NCI-H2107 treated with DMSO at 0.1 percent for 48 hours (cell line): Measurements from ENCODE around the gene SLFN5.
A peak's percentile ranks its signal among the peaks of the same experiment; 100 is the strongest.
"Not testable (repeated sequence)": the region's sequence is repeated elsewhere in the genome, so short reads cannot be mapped to it uniquely, and the experiment has no call there.

Source experiments
- DNase-seq: peaks from one replicate; lab custom pipeline; 2025; ENCODE audit not compliant: unreplicated experiment; lab: John Stamatoyannopoulos, UW

SLFN5 gene

GRCh38 chr17:35287286-35287811, 44.5 kb downstream of the SLFN5 start:
- DNase-seq, result no peak

DNA sequence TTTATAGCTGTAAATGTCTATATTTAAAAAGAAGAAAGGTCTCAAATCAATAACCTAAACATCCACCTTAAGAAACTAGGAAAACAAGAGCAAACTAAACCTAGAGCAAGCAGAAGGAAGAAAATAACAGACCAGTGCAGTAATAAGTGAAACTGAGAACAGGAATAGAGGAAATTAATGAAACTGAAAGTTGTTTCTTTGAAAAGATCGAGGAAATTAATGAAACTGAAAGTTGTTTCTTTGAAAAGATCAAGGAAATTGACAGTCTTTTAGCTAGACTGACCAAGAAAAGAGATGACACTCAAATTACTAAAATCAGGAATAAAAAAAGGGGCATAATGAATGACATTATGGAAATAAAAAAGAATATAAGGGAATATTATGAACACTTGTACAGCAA, 46.4 kb downstream of the SLFN5 start:
- no peak for DNase-seq

GRCh38 chr17:35291802-35292201, 48.9 kb downstream of the SLFN5 start:
- DNase-seq, result no peak

- no peak for DNase-seq
Measured at GRCh38 chr17:35293151-35293847, 50.4 kb downstream of the SLFN5 start.

DNA sequence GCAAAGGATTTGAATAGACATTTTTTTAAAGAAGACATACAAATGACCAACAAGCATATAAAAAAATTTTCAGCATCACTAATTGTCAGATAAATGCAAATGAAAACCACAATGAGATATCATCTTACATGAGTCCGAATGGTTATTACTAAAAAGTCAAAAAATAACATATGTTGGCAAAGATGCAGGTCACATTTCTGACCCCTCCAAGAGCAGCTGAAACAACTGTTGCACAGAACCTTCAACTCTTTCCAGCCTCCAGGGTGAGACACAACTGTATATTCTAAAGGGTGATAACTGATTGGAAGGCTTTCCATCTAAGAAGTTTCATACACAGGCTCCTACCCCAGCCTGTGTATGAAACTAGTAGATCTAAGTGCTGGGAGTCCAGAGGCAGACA, 51.9 kb downstream of the SLFN5 start:
- DNase-seq, result no peak

DNA sequence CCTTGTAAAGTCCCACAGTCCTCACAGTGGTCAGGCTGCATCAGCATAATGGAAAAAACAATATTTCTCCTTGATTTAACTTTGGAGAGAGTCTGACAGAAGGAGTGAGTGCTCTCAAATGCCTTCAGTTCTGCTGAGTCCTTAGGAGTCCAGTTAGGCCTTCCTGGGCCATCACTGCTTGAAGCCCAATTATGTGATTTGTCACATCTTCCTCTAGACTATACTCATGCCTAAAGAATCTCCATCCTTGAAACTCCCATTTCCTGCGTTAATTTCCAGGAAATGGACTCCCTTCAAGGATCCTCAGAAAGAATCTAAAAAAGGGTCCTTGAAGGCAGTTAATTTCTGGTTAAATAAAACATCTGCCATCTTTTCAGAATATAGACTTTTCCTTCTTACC, 52.8 kb downstream of the SLFN5 start:
- DNase-seq, result no peak

DNA sequence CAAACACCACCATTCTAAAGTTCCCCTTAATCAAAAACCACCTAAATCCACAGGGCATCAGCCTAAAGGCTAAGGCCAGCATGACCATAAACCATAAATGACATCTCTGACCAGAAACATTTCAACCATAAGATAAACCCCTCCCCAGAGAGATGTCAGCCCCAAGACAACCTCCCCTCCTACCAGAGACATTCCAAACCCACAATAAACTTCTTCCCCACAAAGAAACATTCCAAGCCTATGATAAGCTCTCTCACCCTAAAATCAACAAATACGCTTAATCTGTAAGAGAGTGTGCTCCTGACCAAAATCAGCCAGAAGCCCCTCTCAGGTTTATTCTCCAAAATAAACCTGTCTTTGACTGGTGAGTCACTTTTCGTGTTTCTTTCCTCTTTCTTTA, 54.8 kb downstream of the SLFN5 start:
- no peak for DNase-seq

DNA sequence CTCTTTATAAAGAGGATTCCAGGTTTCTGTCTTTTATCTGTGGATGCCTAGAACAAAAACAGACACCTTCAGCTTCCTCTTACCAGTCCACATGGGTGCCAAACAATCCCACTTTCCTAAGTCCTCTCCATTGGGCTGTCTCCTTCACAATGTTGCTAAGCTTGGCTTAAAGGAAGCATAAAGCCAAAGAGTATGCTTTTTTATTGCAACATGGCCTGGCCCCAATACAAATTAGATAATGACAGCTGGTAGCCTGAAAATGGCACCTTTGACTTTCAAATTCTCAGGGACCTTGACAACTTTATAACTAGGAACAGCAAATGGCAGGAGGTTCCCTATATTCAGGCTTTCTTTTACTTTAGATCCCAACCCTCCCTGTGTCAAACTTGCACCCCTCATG, 55.8 kb downstream of the SLFN5 start:
- no peak for DNase-seq

DNA sequence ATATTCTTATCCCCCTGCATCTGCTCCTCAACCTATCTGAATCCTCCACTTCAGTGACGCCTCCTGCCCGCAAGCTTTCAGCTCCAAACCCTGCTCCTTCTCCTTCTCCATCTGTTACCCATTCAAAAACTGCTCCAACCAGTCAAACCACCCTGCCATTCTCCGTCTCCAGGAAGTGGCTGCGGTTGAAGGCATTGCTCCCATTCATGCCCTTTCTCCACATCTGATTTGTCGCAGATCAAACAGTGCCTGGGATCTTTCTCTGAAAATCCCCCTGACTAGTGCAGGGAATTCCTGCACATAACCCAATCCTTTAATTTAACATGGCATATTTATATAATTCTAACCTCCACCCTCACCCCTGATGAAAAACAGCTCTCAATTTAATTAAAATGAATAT, 56.3 kb downstream of the SLFN5 start:
- DNase-seq, result no peak

GRCh38 chr17:35309345-35309744, 66.5 kb downstream of the SLFN5 start:
- not testable (repeated sequence) for DNase-seq

DNA sequence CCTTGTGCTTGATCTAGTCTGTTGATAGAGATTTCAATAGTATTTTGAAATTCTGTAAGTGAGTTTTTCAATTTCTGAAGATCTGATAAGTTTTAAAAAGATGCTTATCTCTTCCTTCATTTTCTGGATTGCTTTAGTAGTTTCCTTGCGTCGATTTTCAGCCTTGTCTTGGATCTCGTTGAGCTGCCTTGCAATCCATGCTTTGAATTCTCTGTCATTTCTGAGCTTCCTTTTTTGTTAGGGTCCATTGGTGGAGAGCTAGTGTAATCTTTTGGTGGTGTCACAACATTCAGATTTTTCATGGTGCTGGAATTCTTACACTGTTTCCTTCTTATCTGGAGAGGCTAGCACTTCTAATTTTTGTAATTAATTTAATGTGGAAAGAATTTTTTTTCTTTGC, 69.5 kb downstream of the SLFN5 start:
- no peak for DNase-seq

DNA sequence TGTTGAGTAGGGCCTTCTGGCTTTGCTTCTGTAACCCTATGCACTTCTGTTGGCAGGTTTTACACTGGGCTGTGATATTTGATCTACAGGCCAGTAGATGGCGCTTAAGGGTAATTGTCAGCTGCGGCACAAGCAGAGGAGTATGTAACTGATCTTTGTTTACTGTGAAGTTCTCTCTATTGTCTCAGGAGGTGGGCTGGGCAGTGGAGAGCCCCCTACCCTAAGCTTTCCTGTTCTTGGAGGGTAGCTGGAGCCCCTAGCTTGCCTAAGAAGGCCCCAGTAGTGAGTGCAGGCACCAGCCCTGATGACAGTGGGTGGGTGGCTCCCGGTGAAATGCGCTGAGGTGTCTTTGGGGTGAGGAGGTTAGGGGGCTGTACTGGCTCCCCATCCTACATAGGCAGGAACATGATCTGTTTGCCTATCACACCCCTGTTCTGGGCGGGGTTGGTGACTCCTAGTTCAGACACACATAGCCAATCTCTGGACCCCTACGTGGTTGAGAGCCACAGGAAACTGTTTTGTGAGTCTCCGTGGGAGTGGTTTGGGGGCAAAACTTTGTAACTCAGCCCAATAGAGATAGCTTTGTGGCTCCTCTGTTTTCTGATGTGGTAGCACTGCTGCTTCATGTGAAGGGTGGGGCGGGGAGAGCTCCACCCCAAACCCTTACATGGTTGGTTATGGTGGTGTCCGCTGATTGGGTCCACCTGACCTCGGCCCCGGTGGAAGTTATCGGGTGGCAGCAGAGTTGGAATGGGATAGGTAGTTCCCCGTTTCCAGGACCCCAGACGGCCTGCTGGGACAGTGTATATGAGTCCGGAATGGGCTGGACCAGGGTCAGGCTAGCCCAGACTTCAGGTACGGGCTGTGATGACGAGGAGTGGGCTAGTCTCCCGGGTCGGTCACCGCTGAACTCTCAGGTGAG, 70.2 kb downstream of the SLFN5 start:
- peak; percentile 44 for DNase-seq

DNA sequence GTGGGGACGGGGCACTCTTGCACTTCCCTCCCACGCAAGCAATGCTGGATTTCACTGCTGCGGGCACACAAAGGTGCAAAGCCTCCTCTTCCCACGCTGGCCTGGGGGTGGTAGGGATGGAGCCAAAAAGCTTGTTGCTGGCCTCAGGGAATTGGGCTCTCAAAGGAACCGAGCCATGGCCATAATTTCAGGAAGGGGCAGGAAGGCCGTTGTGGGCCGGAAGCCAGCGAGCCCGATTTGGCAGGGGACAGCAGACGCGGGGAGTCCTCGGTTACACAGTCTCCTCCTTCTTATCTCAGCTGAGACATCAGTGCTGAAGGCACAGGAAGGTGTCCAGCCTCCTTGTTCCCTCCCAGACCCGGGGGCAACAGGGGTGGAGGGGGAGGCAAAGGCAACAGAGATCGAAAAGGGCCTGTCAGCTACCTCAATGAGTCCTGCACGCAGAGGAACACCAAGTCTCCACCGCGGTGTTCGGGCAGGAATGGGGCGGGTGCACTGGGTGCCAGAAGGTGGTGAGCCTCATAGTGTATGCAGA, 71.1 kb downstream of the SLFN5 start:
- no peak for DNase-seq

GRCh38 chr17:35314415-35315216, 71.7 kb downstream of the SLFN5 start:
- DNase-seq, result no peak

DNA sequence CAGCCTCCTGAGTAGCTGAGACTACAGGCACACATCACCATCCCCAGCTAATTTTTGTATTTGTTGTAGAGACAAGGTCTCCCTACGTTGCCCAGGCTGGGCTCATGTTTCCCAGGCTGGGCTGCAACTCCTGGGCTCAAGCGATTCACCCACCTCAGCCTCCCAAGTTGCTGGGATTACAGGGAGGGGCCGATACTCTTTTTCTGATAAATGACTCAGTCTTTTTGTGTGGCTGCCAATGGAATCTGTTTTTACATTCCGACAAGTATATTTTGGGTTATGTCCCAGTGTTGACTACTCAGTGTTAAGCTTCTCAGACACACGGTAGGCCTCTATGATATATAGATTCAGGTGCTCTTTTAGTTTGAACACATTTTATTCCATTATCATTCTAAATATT, 72.4 kb downstream of the SLFN5 start:
- DNase-seq, result no peak

DNA sequence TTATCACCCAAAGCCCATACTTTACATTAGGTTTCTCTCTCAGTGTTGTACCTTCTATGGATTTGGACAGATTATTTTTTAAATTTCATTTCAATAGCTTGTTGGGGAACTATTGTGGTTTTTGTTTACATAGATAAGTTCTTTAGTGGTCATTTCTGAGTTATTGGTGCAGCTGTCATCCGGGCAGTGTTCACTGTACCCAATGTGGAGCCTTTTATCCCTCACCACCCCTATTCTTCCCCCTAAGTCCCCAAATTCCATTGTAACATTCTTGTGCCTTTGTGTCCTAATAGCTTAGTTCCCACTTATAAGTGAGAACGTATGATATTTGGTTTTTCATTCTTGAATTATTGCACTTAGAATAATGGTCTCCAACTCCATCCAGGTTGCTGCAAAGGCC, 73.1 kb downstream of the SLFN5 start:
- no peak for DNase-seq

DNA sequence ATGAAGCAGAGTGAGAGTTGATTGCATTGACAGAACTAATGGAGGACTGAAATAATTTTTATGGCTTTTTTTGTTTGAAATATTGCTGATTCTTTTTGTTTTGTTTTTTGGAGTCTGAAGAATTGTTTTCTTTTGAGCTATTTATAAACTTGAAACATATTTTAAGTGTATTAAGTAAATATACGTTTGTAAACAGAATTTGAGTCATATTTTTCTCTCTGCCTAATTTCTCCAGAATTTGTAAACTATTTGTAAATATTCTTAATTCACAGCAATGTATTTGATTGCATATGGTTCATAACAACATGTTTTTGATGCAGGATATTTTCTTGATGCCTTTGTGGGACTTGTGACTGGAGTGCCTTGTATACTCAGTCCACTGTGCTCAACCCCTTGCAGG, 79.9 kb downstream of the SLFN5 start:
- no peak for DNase-seq
